COLO668 (cell line): Measurements from ENCODE around the gene GPR84.

Experiments used
- DNase-seq: peaks from one replicate; lab custom pipeline; 2025; ENCODE audit not compliant: unreplicated experiment; lab: John Stamatoyannopoulos, UW

The GPR84 gene

GRCh38 chr12:54364413-54364812 is at the start of gene GPR84:
TSS of gene GPR84 (minus strand) at chr12:54364486. CDS start at chr12:54363851, 635 bp downstream.
- DNase-seq: no peak

- DNase-seq: no peak
These were observed 49.3 kb upstream of the GPR84 start for GRCh38 chr12:54413284-54414190.

GRCh38 chr12:54412786-54413185 is 48.5 kb upstream of the GPR84 start:
- DNase-seq: no peak

GRCh38 chr12:54412348-54412747 is 48.1 kb upstream of the GPR84 start:
- DNase-seq: no peak

- DNase-seq: no peak
These were observed 47.3 kb upstream of the GPR84 start for GRCh38 chr12:54411391-54412241.

GRCh38 chr12:54409267-54409666 is 45.0 kb upstream of the GPR84 start:
- DNase-seq: no peak

- DNase-seq: no peak
These were observed 43.1 kb upstream of the GPR84 start for GRCh38 chr12:54407183-54407905.

GRCh38 chr12:54405573-54405972 is 41.3 kb upstream of the GPR84 start:
- no peak for DNase-seq

- DNase-seq: no peak
These were observed 40.8 kb upstream of the GPR84 start for GRCh38 chr12:54405106-54405505.

- DNase-seq: peak; percentile 23
These were observed 40.0 kb upstream of the GPR84 start for GRCh38 chr12:54404061-54405004.

- no peak for DNase-seq
These were observed 36.8 kb upstream of the GPR84 start for GRCh38 chr12:54401119-54401518.

- peak; percentile 34 for DNase-seq
These were observed 34.9 kb upstream of the GPR84 start for GRCh38 chr12:54398995-54399793.

- no peak for DNase-seq
These were observed 33.9 kb upstream of the GPR84 start for GRCh38 chr12:54398218-54398617.

GRCh38 chr12:54397157-54397556 is 32.9 kb upstream of the GPR84 start:
- no peak for DNase-seq

GRCh38 chr12:54395545-54395944 is 31.3 kb upstream of the GPR84 start:
- DNase-seq: no peak

GRCh38 chr12:54394986-54395385 is 30.7 kb upstream of the GPR84 start:
- no peak for DNase-seq

GRCh38 chr12:54394281-54394719 is 30.0 kb upstream of the GPR84 start:
- peak; percentile 15 for DNase-seq

- DNase-seq: no peak
These were observed 29.5 kb upstream of the GPR84 start for GRCh38 chr12:54393743-54394142.

- no peak for DNase-seq
These were observed 28.9 kb upstream of the GPR84 start for GRCh38 chr12:54393207-54393609.
